ENCODE measurements around the gene MRPL2. TPM values are rescaled to one million over a fixed set of nuclear protein-coding genes. Genes with fewer than 3 reads are reported as not detected.

Gene MRPL2
- total RNA-seq, 1 donor from 2014 or later: 14.2 TPM

DNA sequence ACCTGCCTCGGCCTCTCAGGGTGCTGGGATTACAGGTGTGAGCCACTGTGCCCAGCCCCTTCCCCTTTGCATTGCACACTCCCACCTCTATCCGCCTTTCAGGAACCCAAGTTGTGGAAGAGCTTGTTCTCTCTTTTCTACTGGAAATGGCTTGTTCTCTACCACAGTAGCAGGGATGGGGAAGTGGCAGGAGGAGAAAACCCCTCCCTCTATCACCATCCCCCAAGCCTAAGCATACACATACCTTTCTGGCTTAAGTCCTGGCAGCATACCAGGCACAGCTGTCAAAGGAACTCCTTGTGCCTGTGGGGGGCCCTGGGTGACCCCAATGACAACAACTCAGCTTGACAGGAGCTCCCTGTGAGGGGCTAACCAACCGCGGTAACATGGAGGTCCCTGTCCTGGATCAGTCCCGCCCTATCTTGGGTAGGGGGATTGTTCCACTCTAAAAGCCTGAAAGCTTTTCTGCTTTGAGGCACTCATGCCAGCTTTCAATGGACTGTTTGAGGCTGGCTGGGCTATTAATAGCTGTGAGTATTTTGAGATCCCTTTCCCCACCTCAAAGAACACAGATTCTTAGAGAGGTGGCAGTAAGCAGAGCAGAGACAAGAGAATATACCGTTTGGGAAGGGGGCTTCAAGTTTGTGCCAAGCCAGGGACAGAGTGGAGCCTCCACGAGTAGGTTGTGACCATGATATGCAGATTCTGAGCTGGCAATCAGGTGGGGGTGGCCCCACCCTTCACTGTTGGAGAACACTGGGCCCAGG is 42.9 kb downstream of the MRPL2 start:
- intact Hi-C loops (cut with DNase I): loop anchor here (10.0 kb wide), 1 partner anchor 112 kb away; no protein-coding TSS in a partner anchor
- Histone ChIP-seq H3K36me3 (peaks cover 0 to 24% of the 10 kb centered on the region in 2 donors), H3K27me3 (no peaks in the 10 kb centered on the region), H3K4me1 (peaks cover 60% of the 10 kb centered on the region), H3K27ac (peak overlapping the region; percentile 16), H3K9me3 (no peaks in the 10 kb centered on the region), H3K4me3 (no peak overlapping the region)
- TF ChIP-seq, protein P1, sequence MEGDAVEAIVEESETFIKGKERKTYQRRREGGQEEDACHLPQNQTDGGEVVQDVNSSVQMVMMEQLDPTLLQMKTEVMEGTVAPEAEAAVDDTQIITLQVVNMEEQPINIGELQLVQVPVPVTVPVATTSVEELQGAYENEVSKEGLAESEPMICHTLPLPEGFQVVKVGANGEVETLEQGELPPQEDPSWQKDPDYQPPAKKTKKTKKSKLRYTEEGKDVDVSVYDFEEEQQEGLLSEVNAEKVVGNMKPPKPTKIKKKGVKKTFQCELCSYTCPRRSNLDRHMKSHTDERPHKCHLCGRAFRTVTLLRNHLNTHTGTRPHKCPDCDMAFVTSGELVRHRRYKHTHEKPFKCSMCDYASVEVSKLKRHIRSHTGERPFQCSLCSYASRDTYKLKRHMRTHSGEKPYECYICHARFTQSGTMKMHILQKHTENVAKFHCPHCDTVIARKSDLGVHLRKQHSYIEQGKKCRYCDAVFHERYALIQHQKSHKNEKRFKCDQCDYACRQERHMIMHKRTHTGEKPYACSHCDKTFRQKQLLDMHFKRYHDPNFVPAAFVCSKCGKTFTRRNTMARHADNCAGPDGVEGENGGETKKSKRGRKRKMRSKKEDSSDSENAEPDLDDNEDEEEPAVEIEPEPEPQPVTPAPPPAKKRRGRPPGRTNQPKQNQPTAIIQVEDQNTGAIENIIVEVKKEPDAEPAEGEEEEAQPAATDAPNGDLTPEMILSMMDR (IDR thresholded peaks at IDR 0.05): no peak
- TF ChIP-seq POLR2A (IDR thresholded peaks at IDR 0.05) (no peak), POLR2AphosphoS5 (IDR thresholded peaks at IDR 0.05; ENCODE audit: insufficient read depth in 1 of 2, low read depth in 1 of 2) (no peak)
- DNase-seq (ENCODE audit: extremely low spot score in 2 of 2): no peak

- TF ChIP-seq, protein P1 (IDR thresholded peaks at IDR 0.05): no peak
- TF ChIP-seq POLR2A (IDR thresholded peaks at IDR 0.05): no peak
- no peak for TF ChIP-seq POLR2AphosphoS5 (IDR thresholded peaks at IDR 0.05; ENCODE audit: insufficient read depth in 1 of 2, low read depth in 1 of 2)
- intact Hi-C loops (cut with DNase I): loop anchor here (10.0 kb wide), 1 partner anchor 110 kb away; no protein-coding TSS in a partner anchor
These were observed 44.8 kb downstream of the MRPL2 start for GRCh38 chr6:43014434-43014909.

GRCh38 chr6:43013843-43014433 is 45.3 kb downstream of the MRPL2 start, which contains the start of the genes KLHDC3 and MEA1:
Gene KLHDC3 (plus strand): TSS chr6:43014249. CDS start chr6:43017193, 2,944 bp downstream.
Gene MEA1 (minus strand): TSS chr6:43013946. CDS start chr6:43013813, 133 bp downstream.
- no peaks in the 10 kb centered on the region for H3K27me3 ChIP-seq
- no peaks in the 10 kb centered on the region for H3K9me3 ChIP-seq
- H3K36me3 ChIP-seq: peaks cover 0 to 43% of the 10 kb centered on the region in 2 donors
- peak within 1 kb of the TSS; percentile 85 to 88 for H3K4me3 ChIP-seq
- H3K27ac ChIP-seq: peak within 1 kb of the TSS; percentile 87
- TF ChIP-seq POLR2AphosphoS5 (IDR thresholded peaks at IDR 0.05; ENCODE audit: insufficient read depth in 1 of 2, low read depth in 1 of 2): peak; percentile 85 to 99
- TF ChIP-seq POLR2A (IDR thresholded peaks at IDR 0.05): no peak
- TF ChIP-seq, protein P1 (IDR thresholded peaks at IDR 0.05): no peak
- DNase-seq (ENCODE audit: extremely low spot score in 2 of 2): peak; percentile 100
- intact Hi-C loops (cut with DNase I): loop anchor here (10.0 kb wide), 1 partner anchor 109 kb away; no protein-coding TSS in a partner anchor
- peaks cover 52% of the 10 kb centered on the region for H3K4me1 ChIP-seq

More at GRCh38 chr6:43014434-43014909, 44.8 kb downstream of the MRPL2 start:
- H3K27ac ChIP-seq: peak overlapping the region; percentile 87
- H3K27me3 ChIP-seq: no peaks in the 10 kb centered on the region
- no peaks in the 10 kb centered on the region for H3K9me3 ChIP-seq
- peaks cover 0 to 41% of the 10 kb centered on the region in 2 donors for H3K36me3 ChIP-seq
- peaks cover 52% of the 10 kb centered on the region for H3K4me1 ChIP-seq
- DNase-seq (ENCODE audit: extremely low spot score in 2 of 2): no peak
- H3K4me3 ChIP-seq: peak overlapping the region; percentile 85 to 88

GRCh38 chr6:43013097-43013842 is 46.0 kb downstream of the MRPL2 start:
- H3K9me3 ChIP-seq: no peaks in the 10 kb centered on the region
- TF ChIP-seq, protein P1 (IDR thresholded peaks at IDR 0.05): no peak
- TF ChIP-seq POLR2A (IDR thresholded peaks at IDR 0.05) (no peak), POLR2AphosphoS5 (IDR thresholded peaks at IDR 0.05; ENCODE audit: insufficient read depth in 1 of 2, low read depth in 1 of 2) (no peak)
- peak in 1 of 2 donors; percentile 93 for DNase-seq (ENCODE audit: extremely low spot score in 2 of 2)
- peaks cover 52% of the 10 kb centered on the region for H3K4me1 ChIP-seq
- H3K27me3 ChIP-seq: no peaks in the 10 kb centered on the region
- peaks cover 0 to 43% of the 10 kb centered on the region in 2 donors for H3K36me3 ChIP-seq
- intact Hi-C loops (cut with DNase I): loop anchor here (10.0 kb wide), 1 partner anchor 108 kb away; no protein-coding TSS in a partner anchor
- peak overlapping the region; percentile 78 for H3K27ac ChIP-seq
- H3K4me3 ChIP-seq: peak overlapping the region; percentile 85 to 88

Data from vagina (tissue), 2 donors.